GM21737 (cell line): Measurements from ENCODE around the gene KSR2.
"Not testable (repeated sequence)": the region's sequence is repeated elsewhere in the genome, so short reads cannot be mapped to it uniquely, and the experiment has no call there.

Source experiments
- ATAC-seq: cut with Tn5 transposase; IDR thresholded peaks from one replicate; pipeline ENCODE4 v1.9.1; 2021; ENCODE audit warnings: mild to moderate bottlenecking, moderate library complexity; ENCODE audit not compliant: unreplicated experiment

The KSR2 gene

DNA sequence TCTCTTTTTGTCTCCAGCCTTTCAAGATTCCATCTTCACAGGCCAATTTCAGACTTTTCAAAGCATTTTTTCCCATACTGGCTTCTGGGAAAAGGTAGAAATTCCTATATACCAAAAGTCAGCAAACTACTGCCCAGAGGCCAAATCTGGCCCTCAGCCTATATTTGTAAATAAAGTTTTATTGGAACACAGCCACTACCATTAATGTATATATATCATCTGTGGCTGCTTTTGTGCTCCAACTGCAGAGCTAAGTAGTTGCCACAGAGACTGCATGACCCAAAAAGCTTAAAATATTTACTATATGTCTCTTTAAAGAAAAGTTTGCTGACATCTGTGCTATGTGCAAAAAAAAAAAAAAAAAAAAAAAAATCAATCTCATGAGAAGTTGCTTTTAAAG lies 76.3 kb downstream of the KSR2 start:
- ATAC-seq = no peak

DNA sequence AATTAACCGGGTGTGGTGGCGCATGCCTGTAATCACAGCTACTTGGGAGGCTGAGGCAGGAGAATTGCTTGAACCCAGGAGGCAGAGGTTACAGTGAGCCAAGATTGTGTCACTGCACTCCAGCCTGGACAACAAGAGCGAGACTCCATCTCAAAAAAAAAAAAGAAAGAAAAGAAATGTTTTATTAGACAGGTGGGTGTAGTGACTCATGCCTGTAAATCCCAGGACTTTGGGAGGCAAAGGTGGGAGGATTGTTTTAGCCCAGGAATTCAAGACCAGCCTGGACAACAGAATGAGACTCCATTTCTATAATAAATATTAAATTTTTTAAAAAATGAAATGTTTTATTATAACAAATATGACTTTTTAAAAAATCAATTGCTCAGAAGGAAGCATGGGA lies 77.5 kb downstream of the KSR2 start:
- not testable (repeated sequence) for ATAC-seq

DNA sequence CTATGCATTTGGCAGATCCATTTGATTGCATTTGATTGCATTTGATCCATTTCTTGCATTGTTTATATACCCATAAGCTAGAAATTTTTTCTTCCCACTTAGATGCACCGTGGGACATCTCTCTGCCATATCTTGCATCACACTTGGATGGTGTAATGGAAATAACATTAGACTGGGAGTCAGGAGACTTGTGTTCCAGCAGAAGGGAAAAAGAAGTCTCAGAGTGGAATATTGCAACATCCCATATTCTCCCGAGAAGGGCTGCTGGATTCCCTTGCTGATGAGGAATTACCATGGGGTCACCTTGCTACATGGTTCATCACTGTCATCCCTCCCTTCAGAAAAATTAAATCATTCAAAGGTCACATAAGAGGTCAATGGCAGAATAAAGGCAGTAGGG lies 78.1 kb downstream of the KSR2 start:
- no peak for ATAC-seq

DNA sequence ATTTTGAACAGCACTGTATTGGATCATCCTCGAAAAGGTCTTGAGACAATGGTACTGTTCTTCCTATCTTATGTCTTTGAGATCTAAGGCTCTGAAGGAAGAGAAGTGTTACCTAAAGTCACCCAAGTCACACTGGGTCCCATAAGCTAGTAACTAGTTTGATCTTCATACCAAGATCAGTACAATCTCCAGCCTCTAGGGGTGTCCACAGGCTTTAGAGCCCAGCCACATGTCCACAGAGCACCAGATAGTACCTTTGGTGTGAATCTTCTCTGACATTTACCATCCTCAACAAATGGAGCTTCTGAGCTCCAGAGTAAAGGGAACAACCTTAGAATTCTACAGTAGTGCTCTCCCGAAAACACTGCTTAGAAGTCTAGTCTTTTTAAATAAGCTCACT lies 78.7 kb downstream of the KSR2 start:
- ATAC-seq = no peak

DNA sequence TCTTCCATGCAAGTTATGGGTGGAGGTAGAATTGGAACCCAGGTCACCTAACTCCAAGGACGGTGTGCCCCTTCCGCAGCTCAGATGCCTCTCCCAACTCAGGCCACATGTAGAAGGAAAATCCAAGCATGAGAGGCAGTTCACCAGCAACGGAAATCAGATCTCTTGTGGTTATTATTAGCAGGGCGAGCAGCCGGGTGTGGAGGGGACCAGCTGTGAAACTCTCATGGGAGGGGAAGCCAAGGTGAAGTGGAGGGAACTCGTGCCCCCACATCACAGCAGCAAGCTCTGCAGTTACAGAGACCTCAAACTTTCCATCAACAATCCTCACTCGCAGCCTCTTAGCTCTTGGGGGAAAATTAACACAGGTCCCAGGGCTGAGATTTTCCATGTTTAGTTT lies 79.7 kb downstream of the KSR2 start:
- ATAC-seq = no peak

DNA sequence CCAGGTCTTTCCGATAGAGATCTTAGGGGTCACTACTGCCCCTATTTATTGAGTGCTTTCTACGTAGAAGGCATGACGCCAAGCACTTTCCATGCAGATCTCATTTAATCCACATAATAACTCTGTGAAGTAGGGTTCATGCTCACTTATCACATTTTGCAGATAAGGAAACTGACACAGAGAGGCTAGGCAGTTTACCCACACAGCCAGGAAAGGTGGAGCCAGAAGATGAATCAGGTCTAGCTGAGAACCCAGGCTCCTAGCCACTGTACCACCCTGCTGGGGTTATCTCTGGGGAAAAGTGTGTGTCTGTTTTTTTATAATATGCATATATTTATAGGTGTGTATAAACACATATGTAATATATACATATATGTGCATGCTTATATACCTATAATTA lies 83.6 kb downstream of the KSR2 start:
- ATAC-seq = no peak

DNA sequence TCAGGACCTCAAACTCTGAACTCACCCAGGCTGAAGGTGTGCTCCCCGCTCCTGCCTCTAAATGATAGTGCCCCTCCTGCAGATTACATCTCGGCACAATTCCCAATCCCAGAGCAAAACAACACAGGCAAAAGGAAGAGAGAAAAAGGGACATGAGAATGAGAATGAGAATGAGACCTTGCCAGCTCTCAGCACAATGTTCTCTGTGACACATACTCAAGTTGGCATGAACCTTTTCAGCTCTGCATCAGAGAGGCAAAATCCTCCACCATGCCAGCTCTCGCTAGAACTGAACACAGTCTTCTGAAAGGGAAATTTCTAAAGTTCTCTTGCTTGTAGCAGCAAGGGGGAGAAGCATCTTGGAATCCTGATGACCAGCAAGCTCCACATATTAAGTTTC lies 84.6 kb downstream of the KSR2 start:
- no peak for ATAC-seq

DNA sequence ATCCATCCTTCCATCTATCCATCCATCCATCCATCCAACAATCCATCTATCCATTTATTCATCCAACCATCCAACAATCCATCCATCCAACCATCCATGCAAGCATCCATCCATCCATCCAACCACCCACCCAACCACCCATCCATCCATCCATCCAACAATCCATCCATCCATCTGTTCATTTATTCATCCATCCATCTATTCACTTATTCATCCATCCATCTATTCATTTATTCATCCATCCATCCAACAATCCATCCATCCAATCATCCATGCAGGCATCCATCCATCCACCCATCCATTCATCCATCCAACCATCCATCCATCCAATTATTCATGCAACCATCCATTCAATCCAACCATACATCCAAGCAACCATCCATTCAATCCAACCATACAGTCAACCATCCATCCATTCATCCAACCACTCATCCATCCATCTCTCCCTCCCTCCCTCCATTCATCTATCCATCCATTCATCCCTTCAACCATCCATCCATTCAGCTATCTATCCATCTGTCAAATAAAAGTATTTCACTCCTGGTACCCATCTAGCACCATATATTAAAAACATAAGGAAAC lies 86.1 kb downstream of the KSR2 start:
- no peak for ATAC-seq

DNA sequence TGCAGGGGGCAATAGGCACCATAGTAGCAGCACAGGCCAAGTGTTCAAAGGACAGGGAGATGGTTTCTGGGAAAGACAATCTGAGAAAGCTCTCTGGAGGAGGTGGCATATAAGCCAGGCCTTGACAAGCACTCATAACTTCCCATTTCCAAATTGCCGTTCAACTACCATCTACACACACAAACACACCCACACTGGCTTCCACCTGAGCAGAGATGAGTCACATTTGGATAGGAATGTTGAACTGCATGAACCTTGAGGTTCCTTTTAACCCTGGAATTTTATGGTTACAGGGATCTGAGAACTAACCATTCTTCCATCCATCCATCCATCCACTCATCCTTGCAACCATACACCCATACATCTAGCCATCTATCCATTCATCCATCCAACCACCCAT lies 86.6 kb downstream of the KSR2 start:
- no peak for ATAC-seq

DNA sequence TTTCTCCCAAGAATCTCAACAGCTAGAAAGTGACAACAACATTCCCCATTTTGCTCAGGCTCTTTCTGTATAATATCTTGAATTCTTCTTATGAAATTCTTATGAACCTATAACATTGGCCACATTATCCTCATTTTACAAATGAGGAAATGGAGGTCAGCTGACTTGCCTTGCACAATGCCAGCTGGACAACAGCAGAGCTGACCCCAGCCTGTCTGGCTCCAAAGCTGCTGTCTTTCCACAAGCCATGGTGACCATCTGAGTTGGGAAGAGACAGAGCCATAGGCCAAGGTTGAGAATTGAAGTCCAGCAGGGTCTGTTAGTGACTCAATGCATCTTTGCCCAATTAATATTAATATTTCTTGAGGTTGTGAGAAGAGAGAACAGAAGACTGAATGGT lies 87.3 kb downstream of the KSR2 start:
- no peak for ATAC-seq

DNA sequence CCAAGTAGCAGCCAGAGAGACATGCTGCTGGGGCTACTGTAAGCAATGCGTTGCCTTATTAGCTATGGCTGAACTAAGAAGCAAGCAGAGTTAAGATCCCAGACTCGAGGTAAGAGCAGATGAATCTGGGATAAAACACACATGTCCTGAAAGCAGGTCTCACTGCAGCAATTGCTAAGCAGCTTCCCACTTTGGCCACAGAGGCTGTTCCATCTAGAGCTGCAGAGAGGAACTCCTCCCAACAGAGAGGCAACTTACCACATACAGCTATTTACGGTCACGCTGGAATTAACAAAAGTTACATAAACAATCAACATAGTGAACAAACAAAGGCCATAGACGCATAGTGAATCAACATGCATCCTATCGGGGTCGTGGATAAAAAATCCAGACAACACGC lies 90.2 kb downstream of the KSR2 start:
- ATAC-seq = no peak

DNA sequence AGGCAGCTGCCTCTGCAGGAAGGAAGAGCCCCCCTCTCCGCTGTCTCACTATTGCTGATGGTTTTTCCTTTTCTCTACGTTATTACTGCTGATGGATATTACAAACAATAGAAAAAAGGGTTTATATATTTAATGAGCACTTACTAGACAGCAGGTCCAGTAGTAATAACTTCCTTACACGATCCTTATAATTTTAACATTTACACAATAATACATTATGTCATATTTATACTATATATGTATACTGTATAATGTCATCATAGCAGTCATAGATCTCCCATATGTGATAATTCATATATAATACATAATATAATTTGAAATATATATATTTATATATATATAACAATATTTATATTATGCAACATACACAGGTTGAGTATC lies 92.4 kb downstream of the KSR2 start:
- ATAC-seq = no peak

DNA sequence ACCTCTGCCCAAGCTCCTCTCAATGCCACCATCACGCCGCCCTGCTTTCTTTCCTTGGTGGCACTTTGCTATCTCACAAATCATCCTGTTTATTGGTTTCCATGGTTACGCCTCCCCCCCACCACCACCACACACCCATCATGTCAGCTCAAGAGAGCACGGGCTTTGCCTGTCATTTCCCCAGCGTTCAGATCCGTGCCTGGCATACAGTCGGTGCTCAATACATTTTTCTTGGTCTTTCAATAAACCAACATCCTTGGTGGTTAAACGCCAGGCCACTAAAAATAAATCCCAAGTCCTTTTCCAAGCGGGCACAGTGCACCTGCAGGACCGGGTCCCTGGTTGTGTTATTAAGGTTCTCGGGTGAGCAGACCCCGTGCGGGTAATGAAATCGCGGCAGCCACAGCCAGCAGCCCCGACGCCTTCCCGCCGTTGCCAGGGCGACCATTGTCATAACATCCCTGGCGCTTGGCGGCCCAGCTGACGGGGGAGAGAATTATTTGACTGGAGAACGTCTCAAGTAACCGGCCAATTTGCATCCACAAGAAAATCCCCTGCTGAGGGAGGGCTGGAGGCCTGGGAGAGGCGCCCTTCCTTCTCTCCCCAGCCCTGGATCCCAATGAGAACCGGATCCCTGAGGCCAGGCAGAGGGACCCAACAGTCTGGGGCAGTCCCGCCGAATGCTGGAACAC lies 92.9 kb downstream of the KSR2 start:
- no peak for ATAC-seq

DNA sequence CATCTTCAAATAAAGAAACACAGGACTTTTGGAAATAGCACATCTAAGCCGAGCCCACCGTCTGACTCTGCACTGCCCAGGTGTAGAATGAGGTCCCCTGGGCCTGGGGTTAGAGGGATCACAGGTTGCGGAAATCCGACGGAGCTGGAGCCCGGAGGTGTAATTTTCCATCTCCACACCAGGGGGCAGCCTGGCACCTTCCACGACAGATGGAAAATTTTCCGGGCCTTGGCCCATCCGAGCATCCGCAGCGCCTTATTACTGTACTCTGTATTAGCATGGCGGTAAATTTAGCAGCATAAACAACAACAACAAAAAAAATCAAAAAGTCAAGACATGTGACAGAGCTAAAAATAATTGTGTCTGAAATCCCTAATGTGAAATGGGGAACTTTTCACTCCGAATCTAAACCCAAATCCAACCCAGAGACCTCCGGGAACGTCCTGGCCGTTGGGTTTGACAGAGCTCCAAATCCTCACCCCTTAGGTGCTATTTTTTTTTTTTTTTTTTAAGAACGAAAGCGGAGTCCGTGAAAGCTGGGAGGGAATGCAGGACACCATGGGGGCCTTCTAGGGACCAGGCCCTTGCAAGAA lies 93.9 kb downstream of the KSR2 start:
- no peak for ATAC-seq

DNA sequence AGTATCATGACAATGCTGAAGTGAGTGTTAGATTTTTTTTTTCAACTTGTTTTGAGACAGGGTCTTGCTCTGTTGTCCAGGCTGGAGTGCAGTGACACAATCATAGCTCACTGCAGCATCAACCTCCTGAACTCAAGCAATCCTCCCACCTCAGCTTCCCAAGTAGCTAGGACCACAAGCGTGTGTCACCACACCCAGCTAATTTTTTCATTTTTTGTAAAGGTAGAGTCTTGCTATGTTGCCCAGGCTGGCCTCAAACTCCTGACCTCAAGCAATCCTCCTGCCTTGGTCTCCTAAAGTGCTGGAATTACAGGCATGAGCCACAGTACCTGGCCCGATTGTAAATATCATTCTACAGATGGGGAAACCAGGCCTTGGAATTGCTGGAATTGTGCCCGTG lies 94.6 kb downstream of the KSR2 start:
- ATAC-seq = not testable (repeated sequence)

DNA sequence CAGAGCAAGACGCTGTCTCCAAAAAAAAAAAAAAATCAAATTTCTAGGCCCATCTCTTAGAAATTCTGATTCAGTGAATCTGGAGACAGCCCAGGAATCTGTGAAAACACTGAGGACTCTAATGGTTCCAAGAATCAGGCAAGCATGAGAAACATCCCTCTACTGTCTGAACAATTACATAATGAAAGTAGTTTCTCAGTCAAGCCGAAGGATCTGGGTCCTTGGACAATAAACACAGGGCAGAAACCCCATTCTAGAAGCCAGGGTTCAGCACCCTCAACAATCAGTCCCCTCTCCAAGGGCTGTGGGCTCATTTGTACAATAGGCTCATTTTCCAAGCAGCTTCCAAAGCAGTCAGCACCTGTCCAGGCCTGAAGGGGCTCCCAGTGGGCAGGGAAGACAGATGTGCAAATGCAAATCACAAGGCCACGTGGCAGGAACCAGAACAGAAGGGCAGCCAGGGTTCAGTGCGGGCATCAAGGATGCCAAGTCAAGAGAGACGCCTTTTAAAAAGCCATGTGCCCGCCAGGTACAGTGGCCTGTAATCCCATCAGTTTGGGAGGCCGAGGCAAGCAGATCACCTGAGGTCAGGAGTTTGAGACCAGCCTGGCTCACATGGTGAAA lies 96.1 kb downstream of the KSR2 start:
- ATAC-seq = no peak

DNA sequence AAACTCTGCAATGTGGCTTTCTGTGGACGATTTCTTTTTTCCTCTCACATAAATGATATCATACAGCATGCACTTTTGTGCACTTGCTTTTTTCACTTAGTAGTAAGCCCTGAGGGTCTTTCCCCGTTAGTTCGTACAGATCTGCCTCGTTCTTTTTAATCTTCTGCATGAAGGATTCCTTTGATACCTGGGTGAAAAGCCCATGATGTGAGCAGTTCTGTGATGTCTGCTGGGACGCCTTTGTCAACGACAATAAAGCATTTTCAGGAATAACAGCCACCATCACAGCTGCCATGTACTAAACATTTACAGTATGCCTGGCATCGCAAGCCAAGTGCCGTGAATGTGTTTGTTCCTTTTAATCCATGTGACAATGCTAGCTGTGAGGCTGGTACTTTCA lies 99.2 kb downstream of the KSR2 start:
- no peak for ATAC-seq

DNA sequence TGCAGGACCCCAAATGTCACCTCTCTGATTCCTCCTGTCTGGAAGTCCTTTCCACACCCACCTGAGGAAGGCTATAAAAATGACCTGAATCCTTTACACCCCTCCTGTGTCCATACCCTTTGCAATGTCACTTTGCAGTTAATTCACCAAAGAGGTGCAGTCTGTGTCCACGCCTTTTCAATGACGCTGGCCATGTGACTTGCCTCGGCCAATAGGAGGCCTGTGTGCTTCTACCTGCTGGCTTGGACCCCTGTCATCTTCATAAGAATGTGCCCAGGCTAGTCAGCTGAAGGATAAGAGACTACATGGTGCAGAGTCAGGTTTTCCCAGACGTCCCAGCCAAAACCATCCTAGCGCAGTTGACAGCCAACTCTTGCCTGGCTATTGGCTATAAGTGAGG lies 101.4 kb downstream of the KSR2 start:
- no peak for ATAC-seq

DNA sequence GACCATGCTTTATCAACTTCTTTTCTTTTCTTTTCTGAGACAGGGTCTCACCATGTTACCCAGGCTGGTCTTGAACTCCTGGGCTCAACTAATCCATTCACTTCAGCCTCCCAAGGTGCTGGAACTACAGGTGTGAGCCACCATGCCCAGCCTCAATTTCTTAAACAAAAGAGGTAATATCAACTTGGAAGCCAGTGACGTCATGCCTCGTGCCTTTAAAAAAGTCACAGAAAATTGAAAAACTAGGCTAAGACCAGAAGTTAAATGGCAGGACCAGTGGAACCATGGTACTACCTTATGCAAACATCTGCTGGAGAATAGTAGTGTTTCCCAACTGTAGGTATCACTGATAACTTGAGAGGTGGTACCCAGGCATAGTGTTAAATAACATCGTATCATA lies 103.3 kb downstream of the KSR2 start:
- no peak for ATAC-seq

DNA sequence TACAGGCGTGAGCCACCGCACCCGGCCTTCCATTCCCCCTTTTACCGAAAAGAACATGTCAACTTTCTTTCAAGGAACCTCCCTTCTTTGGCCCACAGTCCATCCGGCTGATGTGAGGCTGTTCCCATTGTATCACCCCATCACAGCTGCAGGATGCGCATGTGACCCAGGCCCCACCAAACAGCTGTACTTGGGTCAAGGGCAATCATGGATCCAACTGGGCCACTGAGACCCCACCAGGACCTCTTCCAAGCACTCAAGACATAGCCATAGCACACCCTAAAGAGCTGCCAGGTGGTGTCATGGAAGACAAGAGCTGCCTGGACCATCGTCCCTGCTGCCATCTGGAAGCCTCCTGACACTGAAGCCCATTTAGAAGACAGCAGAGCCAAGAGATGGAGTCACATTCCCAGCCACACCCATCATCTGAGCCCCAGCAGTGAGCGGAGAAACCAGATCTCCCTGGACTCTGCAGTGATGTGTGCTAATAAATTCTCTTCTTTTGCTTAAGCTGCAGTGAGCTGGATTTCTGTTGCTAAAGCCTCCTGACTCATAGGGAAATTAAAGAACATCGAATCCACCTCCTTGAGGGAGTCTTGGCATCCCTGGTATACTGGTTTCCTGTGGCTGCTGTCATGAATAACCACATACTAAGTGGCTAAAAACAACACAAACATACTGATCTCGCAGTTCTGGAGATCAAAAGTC lies 105.6 kb downstream of the KSR2 start:
- no peak for ATAC-seq

DNA sequence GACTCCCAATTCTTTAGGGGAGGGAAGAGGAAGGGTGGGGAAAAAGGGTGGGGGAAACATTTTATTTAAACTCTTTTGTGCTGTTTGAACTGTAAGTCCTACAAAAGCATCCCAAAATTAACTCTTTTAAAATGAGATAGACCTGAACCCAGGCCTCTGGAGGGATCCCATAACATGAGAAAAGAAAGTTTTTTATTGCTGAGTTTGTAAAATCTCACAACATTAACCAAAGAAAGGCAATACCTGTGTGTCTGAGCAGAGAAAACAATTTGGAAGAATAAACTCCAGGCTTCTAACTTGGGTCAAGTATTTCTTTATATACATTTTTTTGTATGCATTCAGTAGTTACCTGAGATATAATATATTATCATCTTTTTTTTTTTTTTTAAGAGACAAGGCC lies 107.1 kb downstream of the KSR2 start:
- no peak for ATAC-seq
